Measurements from ENCODE around the gene STEAP1B. TPM values are rescaled to one million over a fixed set of nuclear protein-coding genes. Genes with fewer than 3 reads are reported as not detected.

Gene STEAP1B
- total and polyA plus RNA-seq, 2 of the 4 experiments (the other 2 are of a cell fraction) = 7.9 to 13.8 TPM

GRCh38 chr7:22420008-22420407, 80.0 kb downstream of the STEAP1B start:
- Histone ChIP-seq H4K5ac (ENCODE audit: low read depth, low read length) (no peak overlapping the region), H3K4me1 (ENCODE audit: control insufficient read depth, insufficient read depth, low read length) (no peaks in the 10 kb centered on the region), H3K27me3 (ENCODE audit: control insufficient read depth, insufficient read depth, low read length) (no peaks in the 10 kb centered on the region), H2AK9ac (replicated peaks; ENCODE audit: low read depth, low read length, poor library complexity) (no peak overlapping the region), H4K91ac (ENCODE audit: insufficient read depth, low read depth, low read length) (no peak overlapping the region), H3K4ac (ENCODE audit: low read depth, low read length) (no peak overlapping the region), H3K14ac (replicated peaks; ENCODE audit: low read depth, low read length) (no peak overlapping the region), H3K23ac (ENCODE audit: low read depth, low read length) (no peak overlapping the region), H2BK120ac (ENCODE audit: low read depth, low read length) (no peak overlapping the region), H3K4me3 (ENCODE audit: insufficient read depth, low read depth, low read length) (no peak overlapping the region), H2AK5ac (ENCODE audit: low read depth, low read length) (no peak overlapping the region), H3K4me2 (ENCODE audit: low read depth, low read length) (no peak overlapping the region), H2BK20ac (ENCODE audit: low read depth, low read length) (no peak overlapping the region), H3K18ac (ENCODE audit: low read depth, low read length) (no peak overlapping the region), H2BK5ac (ENCODE audit: low read depth, low read length, poor library complexity, severe bottlenecking) (no peak overlapping the region), H4K20me1 (ENCODE audit: insufficient read depth, low read length) (no peaks in the 10 kb centered on the region), H4K8ac (ENCODE audit: low read depth in 2 of 2, low read length in 2 of 2) (no peak overlapping the region), H3K56ac (ENCODE audit: extremely low read depth, insufficient read depth, low read length) (no peak overlapping the region), H3K79me1 (ENCODE audit: low read depth in 1 of 2, low read length in 2 of 2) (no peaks in the 10 kb centered on the region), H3K36me3 (ENCODE audit: control insufficient read depth, insufficient read depth, low read length) (no peaks in the 10 kb centered on the region), H2AFZ (replicated peaks; ENCODE audit: low read length, poor library complexity) (no peak overlapping the region), H3K27ac (ENCODE audit: insufficient read depth, low read length) (no peak overlapping the region), H3K9ac (ENCODE audit: low read depth, low read length) (no peak overlapping the region), H3K9me3 (ENCODE audit: control insufficient read depth, insufficient read depth, low read length) (no peaks in the 10 kb centered on the region), H3K9me1 (ENCODE audit: insufficient read depth, low read length) (no peaks in the 10 kb centered on the region), H2BK15ac (ENCODE audit: low read depth, low read length) (no peak overlapping the region)
- intact Hi-C loops (cut with micrococcal nuclease) (no loop called here), dilution Hi-C loops (cut with HindIII; ENCODE audit: low sequenced_read_pairs, unreplicated experiment) (no loop called here), in situ Hi-C loops (cut with MboI; ENCODE audit: low sequenced_read_pairs) (no loop called here)
- no TSS peak for BruUV-seq (replicated peaks)
- ATAC-seq (ENCODE audit: low read depth) (no peak), DNase-seq (no peak)
- no peak for TF ChIP-seq MXI1 (IDR thresholded peaks at IDR 0.05; ENCODE audit: borderline replicate concordance, low read depth, low read length)
- no peak for TF ChIP-seq ELK1 (IDR thresholded peaks at IDR 0.05; ENCODE audit: borderline replicate concordance, low read depth, low read length)
- no peak for TF ChIP-seq CTCF (conservative IDR thresholded peaks at IDR 0.05; ENCODE audit: low read depth, low read length)
- no peak for TF ChIP-seq SMC3 (IDR thresholded peaks at IDR 0.05; ENCODE audit: low read depth, low read length)
- no peak for TF ChIP-seq RCOR1 (IDR thresholded peaks at IDR 0.05; ENCODE audit: insufficient replicate concordance, low read length)
- POLR2A ChIA-PET (ENCODE audit: unreplicated experiment) = no interaction called here
- CTCF ChIA-PET = no interaction called here
- WGBS, 2 experiments (ENCODE audit: extremely low coverage in 2 of 2, insufficient read length in 1 of 2) = no CpG with 5 or more reads among the region's 2 CpGs
